Cardiac muscle cell (in vitro differentiated cells and primary cell): Measurements from ENCODE around the gene STRN3. TPM values are rescaled to one million over a fixed set of nuclear protein-coding genes. Genes with fewer than 3 reads are reported as not detected.
A peak's percentile ranks its signal among the peaks of the same experiment; 100 is the strongest.

Experiments
- DNase-seq, 2 donors: peaks; one replicate each; pipeline versions ENCODE4 v3.0.0 to v3.0.0-alpha.2; 2010 to 2017; ENCODE audit warnings: low read depth in 1 of 2, low spot score in 1 of 2
- H3K27ac ChIP-seq: fragments of 200-600 bp; sonication (generic); 2 replicates; pipeline ENCODE4 v1.5.1; 2016
- H3K27me3 ChIP-seq: fragments of 200-600 bp; sonication (generic); 2 replicates; pipeline ENCODE4 v1.6.0; 2016; ENCODE audit warnings: control low read depth
- H3K36me3 ChIP-seq: fragments of 200-600 bp; sonication (generic); 2 replicates; pipeline ENCODE4 v1.5.1; 2016; ENCODE audit warnings: control low read depth
- H3K4me1 ChIP-seq: fragments of 200-600 bp; sonication (generic); 2 replicates; pipeline ENCODE4 v1.8.1; 2017; ENCODE audit warnings: low read depth, mild to moderate bottlenecking, mixed run types
- H3K4me3 ChIP-seq: fragments of 200-600 bp; sonication (generic); 2 replicates; pipeline ENCODE4 v1.5.1; 2016; ENCODE audit warnings: mild to moderate bottlenecking
- H3K9me3 ChIP-seq: fragments of 200-600 bp; sonication (generic); 2 replicates; pipeline ENCODE4 v1.5.1; 2017; ENCODE audit warnings: low read depth, mild to moderate bottlenecking, control low read depth
- CTCF ChIP-seq: IDR thresholded peaks from 2 replicates; pipeline ENCODE4 v1.5.1; 2012; ENCODE audit warnings: low read depth, mild to moderate bottlenecking, low read length
- polyA plus RNA-seq: library from polyadenylated mRNA; unstranded; fragments of >200 nt; fragmentation: Nextera tagmentation; extraction: Ambion mirVana; gene quantifications from 2 replicates; pipeline ENCODE4 v1.2.1, GENCODE V29; 2016
- total RNA-seq: library from RNA; depleted of rRNA; stranded (reverse); fragments of >200 nt; gene quantifications from 2 replicates; pipeline ENCODE4 v1.2.3, GENCODE V29; 2016

Gene STRN3
- total and polyA plus RNA-seq, 2 experiments from 2014 or later, result 18.1 to 57.3 TPM

- DNase-seq, result no peak
- H3K4me1 ChIP-seq, result no peaks in the 10 kb centered on the region
- H3K36me3 ChIP-seq, result no peaks in the 10 kb centered on the region
- no peak overlapping the region for H3K4me3 ChIP-seq
- H3K27me3 ChIP-seq, result no peaks in the 10 kb centered on the region
- TF ChIP-seq CTCF, result no peak
- H3K9me3 ChIP-seq, result no peaks in the 10 kb centered on the region
- no peak overlapping the region for H3K27ac ChIP-seq
These were observed 22.9 kb downstream of the STRN3 start for GRCh38 chr14:31003284-31003683.

DNA sequence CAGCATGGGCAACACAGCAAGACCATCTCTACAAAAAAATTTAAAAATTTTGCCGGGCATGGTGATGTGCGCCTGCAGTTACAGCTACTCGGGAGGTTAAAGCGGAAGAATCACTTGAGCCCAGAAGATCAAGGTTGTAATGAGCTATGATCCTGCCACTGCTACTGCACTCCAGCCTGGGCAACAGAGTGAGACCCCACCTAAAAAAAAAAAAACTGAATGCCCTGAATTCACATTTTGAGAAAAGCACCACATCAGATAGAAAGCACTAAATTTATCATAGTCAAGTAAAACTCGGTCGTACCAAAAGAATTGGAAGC is 24.9 kb downstream of the STRN3 start:
- Histone ChIP-seq H3K9me3 (no peaks in the 10 kb centered on the region), H3K4me3 (no peak overlapping the region), H3K4me1 (no peaks in the 10 kb centered on the region), H3K27ac (no peak overlapping the region), H3K36me3 (no peaks in the 10 kb centered on the region), H3K27me3 (no peaks in the 10 kb centered on the region)
- no peak for DNase-seq
- no peak for TF ChIP-seq CTCF

DNA sequence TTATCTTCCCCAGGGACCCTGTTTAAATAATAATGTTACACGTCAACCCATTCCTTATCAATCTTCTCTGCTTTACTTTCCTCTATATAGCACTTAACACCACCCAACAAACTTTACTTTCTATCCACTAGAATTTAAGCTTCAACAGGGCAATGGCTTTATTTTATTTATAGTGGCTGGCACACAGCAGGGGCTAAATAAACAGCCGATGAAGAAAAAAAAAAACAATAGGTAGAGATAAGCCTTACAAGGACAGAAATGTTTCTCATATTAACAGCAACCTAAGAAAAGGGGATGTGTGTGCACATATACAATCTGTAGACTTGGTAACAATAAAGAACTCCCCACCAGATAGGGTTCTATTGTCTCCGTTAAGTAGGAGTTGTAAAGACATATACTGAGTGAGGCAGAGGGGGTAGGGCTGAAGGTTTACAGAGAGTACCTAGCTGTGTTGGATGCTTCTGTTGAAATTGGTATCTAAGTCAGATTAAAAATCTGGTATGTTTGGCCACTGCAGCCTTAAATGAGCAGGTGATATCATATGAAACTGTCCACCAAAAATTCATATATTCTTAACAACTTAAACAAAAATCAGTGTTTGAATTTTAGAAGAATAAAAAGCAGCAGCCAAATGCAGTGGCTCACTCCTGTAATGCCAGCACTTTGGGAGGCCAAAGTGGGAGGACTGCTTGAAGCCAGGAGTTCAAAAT is 25.4 kb downstream of the STRN3 start:
- peak in 1 of 2 donors; percentile 4 for DNase-seq
- no peak overlapping the region for H3K4me3 ChIP-seq
- H3K36me3 ChIP-seq, result no peaks in the 10 kb centered on the region
- no peaks in the 10 kb centered on the region for H3K9me3 ChIP-seq
- H3K4me1 ChIP-seq, result no peaks in the 10 kb centered on the region
- no peak overlapping the region for H3K27ac ChIP-seq
- no peaks in the 10 kb centered on the region for H3K27me3 ChIP-seq
- no peak for TF ChIP-seq CTCF

- no peak for TF ChIP-seq CTCF
- H3K9me3 ChIP-seq, result no peaks in the 10 kb centered on the region
- no peak overlapping the region for H3K27ac ChIP-seq
- no peaks in the 10 kb centered on the region for H3K27me3 ChIP-seq
- H3K4me1 ChIP-seq, result peaks cover 5% of the 10 kb centered on the region
- DNase-seq, result no peak
- H3K4me3 ChIP-seq, result no peak overlapping the region
- no peaks in the 10 kb centered on the region for H3K36me3 ChIP-seq
These were observed 27.0 kb downstream of the STRN3 start for GRCh38 chr14:30999038-30999773.

- Histone ChIP-seq H3K4me3 (no peak overlapping the region), H3K27ac (no peak overlapping the region)
- no peak for DNase-seq
These were observed 28.0 kb downstream of the STRN3 start for GRCh38 chr14:30998100-30998706.

More at GRCh38 chr14:30998100-30998706, 28.0 kb downstream of the STRN3 start:
- no peaks in the 10 kb centered on the region for H3K27me3 ChIP-seq
- H3K36me3 ChIP-seq, result no peaks in the 10 kb centered on the region
- peaks cover 5% of the 10 kb centered on the region for H3K4me1 ChIP-seq
- no peak for TF ChIP-seq CTCF
- H3K9me3 ChIP-seq, result no peaks in the 10 kb centered on the region
